ENCODE data around the gene KIAA0319L. TPM values are rescaled to one million over a fixed set of nuclear protein-coding genes. Genes with fewer than 3 reads are reported as not detected.

KIAA0319L gene
- total RNA-seq, 4 donors from 2014 or later, result 91.7 to 112 (median 97.6) TPM

- no peaks in the 10 kb centered on the region for H3K9me3 ChIP-seq
- H3K36me3 ChIP-seq, result peaks cover 0 to 32% (median 13%) of the 10 kb centered on the region in 4 donors
- no peak for DNase-seq
- no peak for TF ChIP-seq CTCF (IDR thresholded peaks at IDR 0.05)
- no peak for TF ChIP-seq EP300 (IDR thresholded peaks at IDR 0.05; ENCODE audit: low read depth)
- no peak for TF ChIP-seq POLR2AphosphoS5 (IDR thresholded peaks at IDR 0.05)
- no peak for TF ChIP-seq POLR2A (IDR thresholded peaks at IDR 0.05)
- no peak overlapping the region for H3K4me3 ChIP-seq
- 85 to 93% methylated on average over 4 to 7 of the region's 7 CpGs for WGBS, 2 donors (ENCODE audit: low coverage in 1 of 2)
- peaks cover 7 to 24% (median 13%) of the 10 kb centered on the region in 4 donors for H3K4me1 ChIP-seq
- H3K27me3 ChIP-seq, result no peaks in the 10 kb centered on the region
- no peak overlapping the region for H3K27ac ChIP-seq
- intact Hi-C loops (cut with DNase I; ENCODE audit: low total_unique reads), result loop anchor here (5.0 to 10.0 kb wide), 2 partner anchors 113 to 265 kb away; partner anchors contain the start of gene C1orf216
- in situ Hi-C loops (cut with MboI; ENCODE audit: low pct_ligation_motif_present in 1 of 4, low pct_unique_long_range_greater_than_20kb in 1 of 4, low sequenced_read_pairs in 3 of 4), result loop anchor here (5.0 to 25.0 kb wide), 5 partner anchors 113 to 313 kb away; partner anchors contain the start of genes C1orf216 (in 1 of the 4), CLSPN (in 1 of the 4), KIAA0319L (in 1 of the 4) and NCDN (in 1 of the 4)
These were observed 107.7 kb downstream of the KIAA0319L start for GRCh38 chr1:35449334-35450008.

GRCh38 chr1:35448344-35448801 is 108.8 kb downstream of the KIAA0319L start:
- Histone ChIP-seq H3K27me3 (no peaks in the 10 kb centered on the region), H3K27ac (peak overlapping the region in 1 of 4 donors; percentile 13), H3K4me1 (peaks cover 7 to 24% (median 13%) of the 10 kb centered on the region in 4 donors), H3K9me3 (no peaks in the 10 kb centered on the region), H3K36me3 (peaks cover 0 to 35% (median 15%) of the 10 kb centered on the region in 4 donors), H3K4me3 (no peak overlapping the region)
- 57 to 71% methylated on average over 2 to 3 of the region's 3 CpGs for WGBS, 2 donors (ENCODE audit: low coverage in 1 of 2)
- no peak for DNase-seq
- intact Hi-C loops (cut with DNase I; ENCODE audit: low total_unique reads), result no loop called here
- in situ Hi-C loops (cut with MboI; ENCODE audit: low pct_ligation_motif_present in 1 of 4, low pct_unique_long_range_greater_than_20kb in 1 of 4, low sequenced_read_pairs in 3 of 4), result loop anchor here in 1 of 4 donors (5.0 kb wide), 1 partner anchor 119 kb away; no protein-coding TSS in a partner anchor
- no peak for TF ChIP-seq EP300 (IDR thresholded peaks at IDR 0.05; ENCODE audit: low read depth)

- Histone ChIP-seq H3K36me3 (peaks cover 0 to 38% (median 16%) of the 10 kb centered on the region in 4 donors), H3K27ac (no peak overlapping the region), H3K27me3 (no peaks in the 10 kb centered on the region), H3K4me1 (peaks cover 5 to 15% (median 11%) of the 10 kb centered on the region in 4 donors), H3K9me3 (no peaks in the 10 kb centered on the region), H3K4me3 (no peak overlapping the region)
- intact Hi-C loops (cut with DNase I; ENCODE audit: low total_unique reads) (no loop called here), in situ Hi-C loops (cut with MboI; ENCODE audit: low pct_ligation_motif_present in 1 of 4, low pct_unique_long_range_greater_than_20kb in 1 of 4, low sequenced_read_pairs in 3 of 4) (loop anchor here in 1 of 4 donors (5.0 kb wide), 1 partner anchor 120 kb away; no protein-coding TSS in a partner anchor)
- no peak for DNase-seq
- TF ChIP-seq CTCF (IDR thresholded peaks at IDR 0.05) (no peak), POLR2A (IDR thresholded peaks at IDR 0.05) (no peak), EP300 (IDR thresholded peaks at IDR 0.05; ENCODE audit: low read depth) (no peak), POLR2AphosphoS5 (IDR thresholded peaks at IDR 0.05) (no peak)
These were observed 109.9 kb downstream of the KIAA0319L start for GRCh38 chr1:35447278-35447677.

- Histone ChIP-seq H3K9me3 (no peaks in the 10 kb centered on the region), H3K27me3 (no peaks in the 10 kb centered on the region), H3K27ac (no peak overlapping the region), H3K36me3 (peaks cover 0 to 59% (median 20%) of the 10 kb centered on the region in 4 donors), H3K4me3 (no peak overlapping the region), H3K4me1 (no peaks in the 10 kb centered on the region)
- intact Hi-C loops (cut with DNase I; ENCODE audit: low total_unique reads) (no loop called here), in situ Hi-C loops (cut with MboI; ENCODE audit: low pct_ligation_motif_present in 1 of 4, low pct_unique_long_range_greater_than_20kb in 1 of 4, low sequenced_read_pairs in 3 of 4) (no loop called here)
- DNase-seq, result no peak
- TF ChIP-seq POLR2A (IDR thresholded peaks at IDR 0.05) (no peak), CTCF (IDR thresholded peaks at IDR 0.05) (no peak), EP300 (IDR thresholded peaks at IDR 0.05; ENCODE audit: low read depth) (no peak), POLR2AphosphoS5 (IDR thresholded peaks at IDR 0.05) (no peak)
These were observed 112.8 kb downstream of the KIAA0319L start for GRCh38 chr1:35444519-35444774.

Data from transverse colon (tissue), 4 donors.